Trophoblast cell (in vitro differentiated cells and primary cell): ENCODE results near the gene ZAP70.
"Not testable (repeated sequence)": the region's sequence is repeated elsewhere in the genome, so short reads cannot be mapped to it uniquely, and the experiment has no call there.

Source experiments
- DNase-seq, 2 donors: peaks; one replicate each; pipeline ENCODE4 v3.0.0-alpha.2; 2016
- H2AFZ ChIP-seq: 2 replicates; pipeline ENCODE4 v1.6.1; 2013; ENCODE audit warnings: low read length, moderate library complexity, mild to moderate bottlenecking; ENCODE audit not compliant: insufficient read depth, poor library complexity
- H2AK5ac ChIP-seq: 2 replicates; pipeline ENCODE4 v1.6.1; 2013; ENCODE audit warnings: mild to moderate bottlenecking, low read length
- H2BK120ac ChIP-seq: 2 replicates; pipeline ENCODE4 v1.6.1; 2013; ENCODE audit warnings: low read length, mild to moderate bottlenecking, moderate library complexity; ENCODE audit not compliant: insufficient read depth, poor library complexity
- H2BK12ac ChIP-seq: 2 replicates; pipeline ENCODE4 v1.6.1; 2013; ENCODE audit warnings: mild to moderate bottlenecking, low read length, moderate library complexity
- H2BK5ac ChIP-seq: 2 replicates; pipeline ENCODE4 v1.6.1; 2013; ENCODE audit warnings: low read length, low read depth, moderate library complexity, mild to moderate bottlenecking; ENCODE audit not compliant: poor library complexity
- H3K14ac ChIP-seq: 2 replicates; pipeline ENCODE4 v1.6.1; 2013; ENCODE audit warnings: mild to moderate bottlenecking, low read length
- H3K18ac ChIP-seq: 2 replicates; pipeline ENCODE4 v1.6.1; 2013; ENCODE audit warnings: mild to moderate bottlenecking, low read length
- H3K23ac ChIP-seq: 2 replicates; pipeline ENCODE4 v1.6.1; 2013; ENCODE audit warnings: low read length
- H3K27ac ChIP-seq: 2 replicates; pipeline ENCODE4 v1.5.1; 2013; ENCODE audit warnings: low read depth, mild to moderate bottlenecking, inconsistent platforms, low read length, moderate library complexity
- H3K27me3 ChIP-seq: 2 replicates; pipeline ENCODE4 v1.6.1; 2013; ENCODE audit warnings: inconsistent platforms, mild to moderate bottlenecking, low read length, moderate library complexity; ENCODE audit not compliant: insufficient read depth
- H3K36me3 ChIP-seq, 2 experiments: 1 replicate in 1 of 2; 2 replicates in 1 of 2; pipeline ENCODE4 v1.6.1; 2013; ENCODE audit warnings: low read length in 2 of 2, mild to moderate bottlenecking in 2 of 2, moderate library complexity in 1 of 2; ENCODE audit not compliant: insufficient read depth in 2 of 2, control insufficient read depth in 1 of 2
- H3K4ac ChIP-seq: 2 replicates; pipeline ENCODE4 v1.6.1; 2013; ENCODE audit warnings: low read depth, mild to moderate bottlenecking, low read length, moderate library complexity
- H3K4me1 ChIP-seq, 2 experiments: 1 replicate in 1 of 2; 2 replicates in 1 of 2; pipeline ENCODE4 v1.6.1; 2013; ENCODE audit warnings: low read length in 2 of 2, mild to moderate bottlenecking in 2 of 2, moderate library complexity in 1 of 2; ENCODE audit not compliant: insufficient read depth in 2 of 2, control insufficient read depth in 1 of 2
- H3K4me2 ChIP-seq: 2 replicates; pipeline ENCODE4 v1.6.1; 2013; ENCODE audit warnings: inconsistent platforms, mild to moderate bottlenecking, low read length, moderate library complexity
- H3K4me3 ChIP-seq: 2 replicates; pipeline ENCODE4 v1.5.1; 2013; ENCODE audit warnings: mild to moderate bottlenecking, low read depth, low read length, inconsistent platforms
- H3K79me1 ChIP-seq: one replicate; pipeline ENCODE4 v1.6.1; 2013; ENCODE audit warnings: low read length
- H3K79me2 ChIP-seq: 2 replicates; pipeline ENCODE4 v1.6.1; 2013; ENCODE audit warnings: low read length, mild to moderate bottlenecking; ENCODE audit not compliant: control insufficient read depth, insufficient read depth, poor library complexity
- H3K9ac ChIP-seq: 2 replicates; pipeline ENCODE4 v1.6.1; 2013; ENCODE audit warnings: mild to moderate bottlenecking, low read length
- H3K9me3 ChIP-seq: 2 replicates; pipeline ENCODE4 v1.6.1; 2013; ENCODE audit warnings: low read depth, mild to moderate bottlenecking, control low read depth, inconsistent platforms, low read length; ENCODE audit not compliant: insufficient read depth
- H4K12ac ChIP-seq: 2 replicates; pipeline ENCODE4 v1.6.1; 2013; ENCODE audit warnings: low read depth, mild to moderate bottlenecking, low read length, moderate library complexity
- H4K8ac ChIP-seq: 2 replicates; pipeline ENCODE4 v1.6.1; 2013; ENCODE audit warnings: low read depth, mild to moderate bottlenecking, low read length, moderate library complexity
- H4K91ac ChIP-seq: one replicate; pipeline ENCODE4 v1.6.1; 2013; ENCODE audit warnings: low read depth, mild to moderate bottlenecking, low read length, moderate library complexity
- WGBS: extraction: QIAGEN DNeasy Blood & Tissue Kit; methylation state at CpG from one replicate; pipeline ENCODE4 v1.1.7; 2013; ENCODE audit warnings: missing lambda C conversion rate; ENCODE audit not compliant: insufficient read length, insufficient coverage; ENCODE audit errors: extremely low coverage; 5-methylcytosine and 5-hydroxymethylcytosine counted together

ZAP70 gene

GRCh38 chr2:97669448-97669847, 43.9 kb upstream of the ZAP70 start, which contains the start of gene C2orf92:
Gene C2orf92, plus strand, starts transcription at chr2:97669713. Its CDS starts 76 bp downstream, at chr2:97669789.
- Histone ChIP-seq H2BK12ac (no peak within 1 kb of the TSS), H3K27ac (no peak within 1 kb of the TSS), H3K23ac (peak within 1 kb of the TSS; percentile 10), H3K18ac (no peak within 1 kb of the TSS), H2AFZ (no peak within 1 kb of the TSS), H3K4ac (no peak within 1 kb of the TSS), H3K9ac (no peak within 1 kb of the TSS), H3K36me3 (no peaks in the 10 kb centered on the region), H2AK5ac (no peak within 1 kb of the TSS), H4K12ac (no peak within 1 kb of the TSS), H3K79me1 (peaks cover 4% of the 10 kb centered on the region), H3K79me2 (no peaks in the 10 kb centered on the region), H3K4me1 (peaks cover 0 to 7% of the 10 kb centered on the region in 2 experiments), H2BK5ac (no peak within 1 kb of the TSS), H3K27me3 (no peaks in the 10 kb centered on the region), H3K4me3 (no peak within 1 kb of the TSS), H3K4me2 (no peak within 1 kb of the TSS), H3K14ac (no peak within 1 kb of the TSS), H4K91ac (no peak within 1 kb of the TSS), H3K9me3 (no peaks in the 10 kb centered on the region), H2BK120ac (no peak within 1 kb of the TSS), H4K8ac (no peak within 1 kb of the TSS)
- DNase-seq: no peak
- no CpG with 5 or more reads among the region's 6 CpGs for WGBS

GRCh38 chr2:97670471-97670870, 42.9 kb upstream of the ZAP70 start:
- H3K27me3 ChIP-seq: no peaks in the 10 kb centered on the region
- H3K4me3 ChIP-seq: no peak overlapping the region
- H2AFZ ChIP-seq: no peak overlapping the region
- no peak overlapping the region for H2BK120ac ChIP-seq
- no peak overlapping the region for H3K4me2 ChIP-seq
- H3K27ac ChIP-seq: no peak overlapping the region
- peak; percentile 71 to 85 for DNase-seq
- H3K79me1 ChIP-seq: peaks cover 1% of the 10 kb centered on the region
- H3K9me3 ChIP-seq: no peaks in the 10 kb centered on the region
- no CpG with 5 or more reads among the region's 1 CpG for WGBS
- no peak overlapping the region for H3K18ac ChIP-seq
- no peak overlapping the region for H2BK12ac ChIP-seq
- no peak overlapping the region for H3K4ac ChIP-seq
- no peak overlapping the region for H4K8ac ChIP-seq
- peaks cover 0 to 13% of the 10 kb centered on the region in 2 experiments for H3K4me1 ChIP-seq
- H3K14ac ChIP-seq: no peak overlapping the region
- no peak overlapping the region for H4K12ac ChIP-seq
- no peak overlapping the region for H2BK5ac ChIP-seq
- H3K79me2 ChIP-seq: no peaks in the 10 kb centered on the region
- H3K9ac ChIP-seq: no peak overlapping the region
- H4K91ac ChIP-seq: no peak overlapping the region
- H3K23ac ChIP-seq: no peak overlapping the region
- H2AK5ac ChIP-seq: no peak overlapping the region
- no peaks in the 10 kb centered on the region for H3K36me3 ChIP-seq

- no peak overlapping the region for H4K12ac ChIP-seq
- WGBS: no CpG with 5 or more reads among the region's 7 CpGs
- H2AK5ac ChIP-seq: no peak overlapping the region
- H3K4ac ChIP-seq: no peak overlapping the region
- H3K79me2 ChIP-seq: no peaks in the 10 kb centered on the region
- no peak overlapping the region for H4K8ac ChIP-seq
- no peak for DNase-seq
- no peak overlapping the region for H2BK5ac ChIP-seq
- peak overlapping the region; percentile 34 for H3K9ac ChIP-seq
- no peaks in the 10 kb centered on the region for H3K27me3 ChIP-seq
- H3K36me3 ChIP-seq: no peaks in the 10 kb centered on the region
- H3K27ac ChIP-seq: no peak overlapping the region
- peaks cover 1% of the 10 kb centered on the region for H3K79me1 ChIP-seq
- H3K23ac ChIP-seq: no peak overlapping the region
- H4K91ac ChIP-seq: no peak overlapping the region
- peaks cover 0 to 15% of the 10 kb centered on the region in 2 experiments for H3K4me1 ChIP-seq
- H2AFZ ChIP-seq: no peak overlapping the region
- no peak overlapping the region for H3K4me2 ChIP-seq
- H3K4me3 ChIP-seq: no peak overlapping the region
- H2BK12ac ChIP-seq: no peak overlapping the region
- no peak overlapping the region for H2BK120ac ChIP-seq
- H3K14ac ChIP-seq: no peak overlapping the region
- no peak overlapping the region for H3K18ac ChIP-seq
- no peaks in the 10 kb centered on the region for H3K9me3 ChIP-seq
Measured at GRCh38 chr2:97671526-97671925, 41.9 kb upstream of the ZAP70 start.

GRCh38 chr2:97672606-97673140, 40.7 kb upstream of the ZAP70 start:
- not testable (repeated sequence) for H3K23ac ChIP-seq, H3K4me3 ChIP-seq, H3K14ac ChIP-seq, H4K8ac ChIP-seq, H3K9ac ChIP-seq, DNase-seq, H3K4me2 ChIP-seq, H3K27ac ChIP-seq, H4K91ac ChIP-seq, H3K79me1 ChIP-seq, H3K18ac ChIP-seq, H3K9me3 ChIP-seq, H2BK120ac ChIP-seq, H2AFZ ChIP-seq, H3K4ac ChIP-seq, H3K36me3 ChIP-seq, H3K79me2 ChIP-seq, H3K27me3 ChIP-seq, H4K12ac ChIP-seq, H2BK5ac ChIP-seq, H2AK5ac ChIP-seq, H2BK12ac ChIP-seq
- WGBS: no CpG with 5 or more reads among the region's 6 CpGs
- H3K4me1 ChIP-seq: peaks cover 0 to 15% of the 10 kb centered on the region in 2 experiments
